Lower lobe of right lung (tissue), 2 donors: ENCODE results near the gene CCDC12. TPM values are rescaled to one million over a fixed set of nuclear protein-coding genes. Genes with fewer than 3 reads are reported as not detected.

Experiments used
- ATAC-seq, 2 donors: fragments of 200-7000 bp; cut with Tn5 transposase; one replicate each; pipeline ENCODE4 v1.9.1; 2020 to 2022; ENCODE audit warnings: mild to moderate bottlenecking in 2 of 2, moderate library complexity in 2 of 2
- DNase-seq: peaks from one replicate; pipeline ENCODE4 v3.0.0-alpha.2; 2020
- H3K27ac ChIP-seq: fragments of 200-600 bp; one replicate; pipeline ENCODE4 v1.8.0; 2022
- H3K27me3 ChIP-seq: fragments of 200-600 bp; one replicate; pipeline ENCODE4 v1.8.0; 2022; ENCODE audit warnings: low read depth
- H3K36me3 ChIP-seq: fragments of 200-600 bp; one replicate; pipeline ENCODE4 v1.8.0; 2022; ENCODE audit warnings: mild to moderate bottlenecking
- H3K4me1 ChIP-seq: fragments of 200-600 bp; one replicate; pipeline ENCODE4 v1.8.0; 2022
- H3K4me3 ChIP-seq: fragments of 200-600 bp; one replicate; pipeline ENCODE4 v1.8.0; 2022; ENCODE audit warnings: mild to moderate bottlenecking
- H3K9me3 ChIP-seq: fragments of 200-600 bp; one replicate; pipeline ENCODE4 v1.8.0; 2022
- CTCF ChIP-seq: fragments of 200-600 bp; IDR thresholded peaks from one replicate; pipeline ENCODE4 v1.8.0; 2022; ENCODE audit warnings: antibody characterized with exemption, mild to moderate bottlenecking
- intact Hi-C: fragments of 100-400 bp; cut with DNase I; formaldehyde crosslinking; loops from one replicate; pipeline ENCODE4 v1.11.0; 2022
- total RNA-seq: library from RNA; stranded (reverse); fragmentation: NEBNext Ultra II Directional; extraction: Animal tissue kit (Norgen Biotek cat#: 25700); gene quantifications from one replicate; pipeline ENCODE4 v1.2.1, GENCODE V29; 2021
- donor health status: DM: no; HTN: yes; CAD: no; lungs with severe emphysema.

Gene CCDC12
- total RNA-seq, 1 donor from 2014 or later, result 42.9 TPM

GRCh38 chr3:46918634-46919033, 57.9 kb downstream of the CCDC12 start:
- Histone ChIP-seq H3K27ac (no peak overlapping the region), H3K36me3 (peaks cover 68% of the 10 kb centered on the region), H3K27me3 (no peaks in the 10 kb centered on the region), H3K9me3 (peaks cover 3% of the 10 kb centered on the region), H3K4me1 (peaks cover 5% of the 10 kb centered on the region), H3K4me3 (no peak overlapping the region)
- DNase-seq, result no peak
- intact Hi-C loops, result no loop called here
- no peak for TF ChIP-seq CTCF
- ATAC-seq, result no peak

GRCh38 chr3:46918202-46918601, 58.3 kb downstream of the CCDC12 start:
- H3K27me3 ChIP-seq, result no peaks in the 10 kb centered on the region
- no peak overlapping the region for H3K4me3 ChIP-seq
- H3K36me3 ChIP-seq, result peaks cover 64% of the 10 kb centered on the region
- H3K4me1 ChIP-seq, result peaks cover 6% of the 10 kb centered on the region
- DNase-seq (no peak), ATAC-seq (no peak)
- no peak overlapping the region for H3K27ac ChIP-seq
- peaks cover 3% of the 10 kb centered on the region for H3K9me3 ChIP-seq
- intact Hi-C loops, result no loop called here
- no peak for TF ChIP-seq CTCF

GRCh38 chr3:46917257-46917656, 59.3 kb downstream of the CCDC12 start:
- Histone ChIP-seq H3K9me3 (peaks cover 3% of the 10 kb centered on the region), H3K27me3 (no peaks in the 10 kb centered on the region), H3K4me1 (peaks cover 7% of the 10 kb centered on the region), H3K27ac (no peak overlapping the region), H3K36me3 (peaks cover 54% of the 10 kb centered on the region), H3K4me3 (no peak overlapping the region)
- no peak for ATAC-seq
- TF ChIP-seq CTCF, result no peak
- no peak for DNase-seq
- intact Hi-C loops, result no loop called here

GRCh38 chr3:46916799-46917198, 59.7 kb downstream of the CCDC12 start:
- Histone ChIP-seq H3K4me3 (no peak overlapping the region), H3K4me1 (peaks cover 7% of the 10 kb centered on the region), H3K36me3 (peaks cover 50% of the 10 kb centered on the region), H3K27me3 (no peaks in the 10 kb centered on the region), H3K27ac (no peak overlapping the region), H3K9me3 (peaks cover 3% of the 10 kb centered on the region)
- intact Hi-C loops, result no loop called here
- no peak for TF ChIP-seq CTCF
- DNase-seq (no peak), ATAC-seq (no peak)

GRCh38 chr3:46916278-46916677, 60.3 kb downstream of the CCDC12 start:
- Histone ChIP-seq H3K27me3 (no peaks in the 10 kb centered on the region), H3K9me3 (peaks cover 3% of the 10 kb centered on the region), H3K27ac (no peak overlapping the region), H3K4me1 (peaks cover 7% of the 10 kb centered on the region), H3K36me3 (peaks cover 44% of the 10 kb centered on the region), H3K4me3 (no peak overlapping the region)
- ATAC-seq, result no peak
- DNase-seq, result no peak
- intact Hi-C loops, result no loop called here
- no peak for TF ChIP-seq CTCF

GRCh38 chr3:46915297-46915822, 61.2 kb downstream of the CCDC12 start:
- H3K4me3 ChIP-seq, result no peak overlapping the region
- no peak for TF ChIP-seq CTCF
- no peak overlapping the region for H3K27ac ChIP-seq
- peaks cover 35% of the 10 kb centered on the region for H3K36me3 ChIP-seq
- no peak for DNase-seq
- H3K27me3 ChIP-seq, result no peaks in the 10 kb centered on the region
- H3K9me3 ChIP-seq, result peaks cover 3% of the 10 kb centered on the region
- ATAC-seq, result no peak
- H3K4me1 ChIP-seq, result peaks cover 7% of the 10 kb centered on the region
- intact Hi-C loops, result no loop called here
